Spinal cord (tissue), 10 donors: ENCODE measurements around the gene ATP2A3. TPM values are rescaled to one million over a fixed set of nuclear protein-coding genes. Genes with fewer than 3 reads are reported as not detected.

Experiments
- DNase-seq, 6 donors: peaks; one replicate each; pipeline versions ENCODE4 v3.0.0 to v3.0.0-alpha.2; 2013 to 2015; ENCODE audit warnings: low spot score in 6 of 6, low read depth in 4 of 6
- H3K27ac ChIP-seq: one replicate; pipeline ENCODE4 v1.5.1; 2013; ENCODE audit warnings: low read depth, low read length, control low read depth
- H3K27me3 ChIP-seq: one replicate; pipeline ENCODE4 v1.6.1; 2013; ENCODE audit warnings: low read length; ENCODE audit not compliant: control insufficient read depth, insufficient read depth
- H3K36me3 ChIP-seq: one replicate; pipeline ENCODE4 v1.6.1; 2013; ENCODE audit warnings: low read length; ENCODE audit not compliant: control insufficient read depth, insufficient read depth
- H3K4me1 ChIP-seq: one replicate; pipeline ENCODE4 v1.6.1; 2013; ENCODE audit warnings: low read length; ENCODE audit not compliant: control insufficient read depth, insufficient read depth
- H3K4me3 ChIP-seq: one replicate; pipeline ENCODE4 v1.5.1; 2013; ENCODE audit warnings: low read depth, low read length, control low read depth
- H3K9me3 ChIP-seq: one replicate; pipeline ENCODE4 v1.6.1; 2013; ENCODE audit warnings: low read length; ENCODE audit not compliant: control insufficient read depth, insufficient read depth
- WGBS: methylation state at CpG from one replicate; pipeline ENCODE4 v1.1.5; 2013; ENCODE audit warnings: missing lambda C conversion rate; ENCODE audit not compliant: insufficient coverage; 5-methylcytosine and 5-hydroxymethylcytosine counted together
- polyA plus RNA-seq, 2 donors: library from polyadenylated mRNA; unstranded; fragments of 120-200 nt; gene quantifications; one replicate each; pipeline ENCODE4 v1.2.1, GENCODE V29; 2013; ENCODE audit not compliant: insufficient read length in 2 of 2
- total RNA-seq, 2 donors: library from RNA; depleted of rRNA in 1 of 2; stranded (reverse); fragments of 120-200 nt in 1 of 2; fragments of >200 nt in 1 of 2; gene quantifications; one replicate each; pipeline versions ENCODE4 v1.2.3 to v1.2.4, GENCODE V29; 2013 to 2014
- donor health status: healthy.

Gene ATP2A3
- total and polyA plus RNA-seq, 4 donors = 3.8 to 4.6 (median 4.0) TPM

DNA sequence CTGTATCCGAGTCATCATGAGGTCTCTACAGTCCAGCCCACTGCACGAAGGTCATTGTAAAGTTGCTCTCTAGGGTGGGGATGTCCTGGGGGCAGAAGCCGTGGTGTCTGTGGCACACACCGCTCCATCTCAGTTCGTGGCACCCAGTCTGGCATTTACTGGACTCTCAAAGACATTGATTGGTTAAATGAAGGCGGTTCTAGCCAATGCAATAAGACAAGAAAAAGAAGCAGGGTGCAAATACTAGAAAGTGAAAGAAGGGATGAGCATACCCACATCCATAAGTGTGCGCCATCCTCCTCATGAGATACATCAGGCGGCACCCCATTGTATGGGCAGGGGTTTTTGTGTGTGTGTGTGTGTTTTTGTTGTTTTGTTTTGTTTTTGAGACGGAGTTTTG is 10.7 kb upstream of the ATP2A3 start:
- H3K4me1 ChIP-seq = peaks cover 9% of the 10 kb centered on the region
- no peak for DNase-seq
- no peak overlapping the region for H3K27ac ChIP-seq

DNA sequence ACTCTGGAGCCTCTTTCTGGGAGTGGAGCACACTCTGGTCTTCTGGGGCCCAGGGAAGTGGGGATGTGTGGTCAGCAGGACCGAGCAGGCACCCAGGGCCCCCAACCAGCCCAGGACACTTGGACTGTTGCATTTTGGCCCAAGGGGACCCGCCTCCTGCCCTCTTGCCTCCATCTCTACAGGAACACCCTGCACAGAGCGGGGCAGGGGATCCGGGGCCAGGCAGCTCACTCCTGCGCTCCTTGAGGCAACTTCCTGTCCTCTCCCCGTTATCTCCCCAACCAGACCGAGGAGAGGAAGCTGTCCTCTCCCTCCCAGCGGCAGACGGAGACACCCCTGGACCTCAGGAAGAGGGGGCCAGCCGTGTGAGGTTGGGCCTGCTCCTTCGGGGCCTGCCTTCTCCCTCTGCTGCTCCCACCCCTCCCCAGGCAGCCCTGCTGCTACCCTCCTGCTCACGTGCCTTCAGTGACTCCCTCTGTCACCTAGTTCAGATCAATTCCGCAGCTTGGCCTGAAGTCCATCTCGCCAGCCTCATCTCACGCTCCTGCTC is 10.0 kb upstream of the ATP2A3 start:
- no peak for DNase-seq
- peaks cover 6% of the 10 kb centered on the region for H3K9me3 ChIP-seq
- no peak overlapping the region for H3K4me3 ChIP-seq
- H3K27me3 ChIP-seq = peaks cover 4% of the 10 kb centered on the region
- H3K36me3 ChIP-seq = no peaks in the 10 kb centered on the region
- H3K4me1 ChIP-seq = peaks cover 9% of the 10 kb centered on the region
- no peak overlapping the region for H3K27ac ChIP-seq
- WGBS = 80% methylated on average over 15 of the region's 15 CpGs

More for the DNA sequence above, 10.7 kb upstream of the ATP2A3 start:
- H3K27me3 ChIP-seq = peaks cover 4% of the 10 kb centered on the region
- H3K9me3 ChIP-seq = peaks cover 6% of the 10 kb centered on the region
- H3K4me3 ChIP-seq = no peak overlapping the region
- no peaks in the 10 kb centered on the region for H3K36me3 ChIP-seq
- whole genome bisulfite sequencing = 98% methylated on average over 6 of the region's 9 CpGs

DNA sequence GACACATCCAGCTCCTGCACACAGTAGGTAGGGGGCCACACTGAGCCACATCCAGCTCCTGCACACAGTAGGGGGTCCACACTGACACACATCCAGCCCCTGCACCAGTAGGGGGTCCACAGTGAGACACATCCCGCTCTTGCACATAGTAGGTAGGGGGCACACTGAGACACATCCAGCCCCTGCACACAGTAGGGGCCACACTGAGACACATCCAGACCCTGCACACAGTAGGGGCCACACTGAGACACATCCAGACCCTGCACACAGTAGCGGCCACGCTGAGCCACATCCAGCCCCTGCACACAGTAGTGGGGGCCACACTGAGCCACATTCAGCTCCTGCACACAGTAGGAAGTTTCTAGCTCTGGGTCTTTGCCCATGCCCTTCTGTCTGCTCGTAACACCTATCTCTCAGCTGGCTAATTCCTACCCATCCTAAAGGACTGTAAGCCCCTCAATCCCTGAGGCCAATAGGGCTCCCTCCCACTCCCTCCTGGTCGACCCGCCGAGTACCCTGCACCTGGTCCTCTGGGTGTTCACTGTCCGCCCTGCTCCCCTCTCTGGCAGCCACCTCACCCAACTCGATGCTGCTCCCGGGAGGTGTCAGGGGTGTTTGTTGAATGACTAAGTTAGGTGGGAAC is 9.4 kb upstream of the ATP2A3 start:
- H3K27me3 ChIP-seq = peaks cover 4% of the 10 kb centered on the region
- no peak overlapping the region for H3K4me3 ChIP-seq
- no peaks in the 10 kb centered on the region for H3K36me3 ChIP-seq
- DNase-seq = no peak
- 92% methylated on average over 6 of the region's 10 CpGs for WGBS
- no peak overlapping the region for H3K27ac ChIP-seq
- H3K9me3 ChIP-seq = peaks cover 6% of the 10 kb centered on the region
- peaks cover 9% of the 10 kb centered on the region for H3K4me1 ChIP-seq

DNA sequence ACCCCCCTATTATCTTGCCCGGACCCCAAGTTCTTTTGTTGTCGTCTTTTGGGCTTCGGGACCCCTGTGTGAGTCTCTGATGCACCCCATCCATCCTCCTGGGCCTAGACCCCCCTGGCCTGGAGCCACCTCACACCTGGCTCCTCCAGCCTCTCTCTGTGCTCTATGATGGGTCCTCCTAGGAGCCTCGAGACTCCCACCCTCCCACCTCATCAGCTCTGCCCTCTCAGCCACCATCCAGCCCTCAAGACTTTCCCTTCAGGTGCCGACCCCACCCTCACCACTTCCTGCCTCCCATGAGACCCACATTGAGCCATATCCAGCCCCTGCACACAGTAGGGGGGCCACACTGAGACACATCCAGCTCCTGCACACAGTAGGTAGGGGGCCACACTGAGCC is 8.7 kb upstream of the ATP2A3 start:
- Histone ChIP-seq H3K27me3 (peaks cover 4% of the 10 kb centered on the region), H3K4me1 (peaks cover 9% of the 10 kb centered on the region), H3K36me3 (no peaks in the 10 kb centered on the region), H3K4me3 (no peak overlapping the region), H3K9me3 (peaks cover 6% of the 10 kb centered on the region), H3K27ac (no peak overlapping the region)
- DNase-seq = no peak
- 60% methylated on average over 5 of the region's 5 CpGs for WGBS

DNA sequence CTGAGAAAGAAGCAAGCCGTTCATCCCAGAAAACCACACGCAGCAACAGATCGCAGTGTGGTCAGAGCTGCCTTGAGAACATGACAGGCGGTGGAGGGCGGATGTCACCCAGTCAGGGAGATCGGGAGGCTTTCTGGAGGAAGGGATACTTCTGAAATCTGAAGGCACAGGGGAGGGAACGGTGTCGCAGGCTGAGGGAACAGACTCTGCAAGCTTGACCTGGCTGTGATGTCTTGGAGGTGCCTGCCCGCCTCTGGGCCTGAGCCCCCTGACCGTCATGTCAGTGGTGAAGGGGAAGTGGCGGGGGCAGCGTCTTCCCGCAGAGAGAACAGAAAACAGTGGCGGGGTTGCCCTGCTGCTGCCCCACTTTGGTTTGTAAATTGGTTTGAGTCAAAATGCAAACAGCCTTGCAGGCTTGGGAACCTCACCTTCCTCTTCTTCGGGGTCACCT is 8.1 kb upstream of the ATP2A3 start:
- H3K4me1 ChIP-seq = peaks cover 9% of the 10 kb centered on the region
- no peaks in the 10 kb centered on the region for H3K36me3 ChIP-seq
- H3K4me3 ChIP-seq = no peak overlapping the region
- DNase-seq = no peak
- H3K9me3 ChIP-seq = peaks cover 6% of the 10 kb centered on the region
- H3K27me3 ChIP-seq = peaks cover 7% of the 10 kb centered on the region
- WGBS = 57% methylated on average over 14 of the region's 15 CpGs
- no peak overlapping the region for H3K27ac ChIP-seq

DNA sequence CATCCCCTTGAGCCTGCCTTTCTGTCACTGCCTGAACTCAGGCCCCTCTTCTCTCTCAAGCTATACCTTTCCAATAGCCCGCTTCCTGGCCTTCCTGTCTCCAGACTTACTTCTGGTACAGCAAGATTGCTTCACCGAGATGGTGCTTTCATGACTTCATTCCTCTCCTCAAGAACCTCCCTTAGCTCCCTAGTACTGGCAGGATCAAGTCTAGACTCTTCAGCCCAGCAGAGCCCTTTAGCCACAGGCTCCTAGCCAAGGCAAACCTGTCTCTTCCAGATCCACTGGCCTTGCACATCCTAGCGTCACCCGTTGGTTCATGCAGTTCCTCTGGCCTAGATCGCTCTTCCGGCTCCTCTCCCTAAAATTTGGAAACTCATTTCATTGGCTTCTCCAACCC is 6.4 kb upstream of the ATP2A3 start:
- H3K27me3 ChIP-seq = peaks cover 15% of the 10 kb centered on the region
- no peaks in the 10 kb centered on the region for H3K36me3 ChIP-seq
- DNase-seq = no peak
- H3K9me3 ChIP-seq = peaks cover 6% of the 10 kb centered on the region
- H3K4me3 ChIP-seq = no peak overlapping the region
- WGBS = 91% methylated on average over 6 of the region's 6 CpGs
- H3K27ac ChIP-seq = no peak overlapping the region
- H3K4me1 ChIP-seq = no peaks in the 10 kb centered on the region

DNA sequence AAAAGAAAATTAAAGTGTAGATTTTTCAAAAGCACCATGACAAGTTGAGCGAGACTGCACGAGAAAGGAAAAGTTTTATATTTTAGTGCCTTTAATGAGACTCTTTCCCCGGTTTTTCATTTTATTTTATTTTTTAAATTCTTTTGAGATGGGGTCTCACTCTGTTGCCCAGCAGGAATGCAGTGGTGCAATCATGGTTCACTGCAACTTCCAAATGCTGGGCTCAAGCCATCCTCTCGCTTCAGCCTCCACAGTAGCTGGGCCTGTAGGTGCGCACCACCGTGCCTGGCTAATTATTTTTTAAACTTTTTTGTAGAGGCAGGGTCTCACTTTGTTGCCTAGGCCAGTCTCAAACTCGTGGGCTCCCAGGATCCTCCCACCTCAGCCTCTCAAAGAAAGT is 5.7 kb upstream of the ATP2A3 start:
- no peak overlapping the region for H3K27ac ChIP-seq
- peaks cover 4% of the 10 kb centered on the region for H3K4me1 ChIP-seq
- H3K36me3 ChIP-seq = no peaks in the 10 kb centered on the region
- peaks cover 22% of the 10 kb centered on the region for H3K27me3 ChIP-seq
- DNase-seq = no peak
- H3K9me3 ChIP-seq = peaks cover 4% of the 10 kb centered on the region
- no peak overlapping the region for H3K4me3 ChIP-seq
- WGBS = 85% methylated on average over 4 of the region's 7 CpGs

DNA sequence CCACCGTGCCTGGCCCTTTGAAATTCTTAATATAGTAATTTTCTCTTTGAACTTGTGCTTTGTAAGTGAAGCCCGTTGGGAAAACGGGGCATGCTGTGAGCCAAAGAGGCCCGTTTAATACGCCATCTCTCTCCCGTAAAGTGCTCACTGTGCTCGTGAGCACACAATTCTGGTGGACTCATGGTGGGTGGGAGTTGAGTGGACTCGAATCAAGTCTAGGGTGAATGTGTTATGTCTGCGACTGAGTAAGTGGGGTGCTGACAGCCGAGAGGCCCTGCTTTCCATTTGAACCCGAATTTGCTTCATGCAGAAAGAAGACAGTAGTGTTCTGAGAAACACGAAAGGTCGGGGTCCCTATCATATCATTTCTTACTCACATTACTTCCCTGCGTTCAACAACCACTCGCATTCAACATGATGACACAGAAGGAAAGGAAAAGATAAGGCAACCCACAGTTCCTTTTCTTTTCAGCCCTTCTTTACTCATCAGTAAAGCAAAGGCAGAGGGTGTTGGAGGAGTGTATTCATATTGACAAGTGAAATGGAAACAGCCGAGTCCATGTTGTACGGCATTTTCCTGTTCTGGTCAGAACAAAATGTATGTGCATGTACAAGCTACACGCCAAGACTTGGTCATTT is 4.8 kb upstream of the ATP2A3 start:
- WGBS = 84% methylated on average over 8 of the region's 18 CpGs
- Histone ChIP-seq H3K27ac (no peak overlapping the region), H3K36me3 (no peaks in the 10 kb centered on the region), H3K4me3 (no peak overlapping the region), H3K9me3 (no peaks in the 10 kb centered on the region), H3K27me3 (peaks cover 27% of the 10 kb centered on the region), H3K4me1 (peaks cover 9% of the 10 kb centered on the region)
- DNase-seq = no peak

DNA sequence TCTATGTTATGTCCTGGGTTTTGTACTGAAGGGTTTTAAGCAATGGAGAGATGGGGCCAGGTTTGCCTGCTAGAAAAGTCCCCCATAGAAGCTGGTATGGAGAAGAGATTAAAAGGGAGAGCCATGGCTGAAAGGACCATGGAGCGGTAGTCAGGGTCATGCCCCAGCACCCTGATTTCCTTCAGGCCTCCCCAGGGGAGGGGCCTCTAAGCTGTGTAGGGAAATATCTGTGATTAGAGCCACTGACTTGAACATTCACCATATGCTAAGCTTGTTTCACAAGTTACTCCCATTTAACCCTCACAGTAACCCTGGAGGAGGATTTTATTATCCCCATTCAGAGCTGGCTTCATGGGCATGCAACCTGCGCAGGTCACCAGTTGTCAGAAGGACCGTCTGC is 3.8 kb upstream of the ATP2A3 start:
- peaks cover 16% of the 10 kb centered on the region for H3K4me1 ChIP-seq
- H3K27ac ChIP-seq = no peak overlapping the region
- no peak for DNase-seq
- H3K4me3 ChIP-seq = no peak overlapping the region
- no peaks in the 10 kb centered on the region for H3K36me3 ChIP-seq
- H3K9me3 ChIP-seq = no peaks in the 10 kb centered on the region
- H3K27me3 ChIP-seq = peaks cover 36% of the 10 kb centered on the region
- WGBS = 88% methylated on average over 1 of the region's 3 CpGs
